Endothelial cell of umbilical vein (primary cell): Measurements from ENCODE around the gene MAPKAP1. TPM values are rescaled to one million over a fixed set of nuclear protein-coding genes. Genes with fewer than 3 reads are reported as not detected.
A peak's percentile ranks its signal among the peaks of the same experiment; 100 is the strongest.

Source experiments
- BruUV-seq: library from RNA; stranded (reverse); fragments of 400-500 nt; replicated peaks from 2 replicates; lab custom pipeline; 2021; lab: Mats Ljungman, UMichigan
- CTCF ChIA-PET: fragments of 300-600, 350-600 bp; sonication (Branson Sonifier 250); formaldehyde crosslinking; loops from one replicate; lab custom pipeline; 2021; ENCODE audit warnings: antibody characterized with exemption, inconsistent platforms; lab: Charles Lee
- POLR2A ChIA-PET: fragments of 300-600, 350-600 bp; sonication (Branson Sonifier 250); formaldehyde crosslinking; loops from one replicate; lab custom pipeline; 2021; ENCODE audit warnings: antibody characterized with exemption, inconsistent platforms; lab: Charles Lee
- DNase-seq: peaks from one replicate; pipeline ENCODE4 v3.0.0-alpha.2; 2011; ENCODE audit warnings: low read depth, low spot score
- FAIRE-seq: peaks from 2 replicates; lab custom pipeline; 2011; peaks lifted over from hg19 to GRCh38; lab: Jason Lieb, UNC
- H2AFZ ChIP-seq: 2 replicates; pipeline ENCODE4 v1.6.0; 2012; ENCODE audit warnings: low read depth, low read length, control low read depth, inconsistent platforms
- H3K27ac ChIP-seq: 2 replicates; pipeline ENCODE4 v1.5.1; 2011; ENCODE audit warnings: low read depth, mild to moderate bottlenecking, control low read depth, low read length, moderate library complexity; ENCODE audit not compliant: insufficient read depth
- H3K27me3 ChIP-seq, 2 experiments: 2 replicates each; pipeline versions ENCODE4 v1.6.0 to v1.6.1; 2011; ENCODE audit warnings: low read length in 2 of 2, mixed read lengths in 1 of 2; ENCODE audit not compliant: control insufficient read depth in 2 of 2, insufficient read depth in 2 of 2
- H3K36me3 ChIP-seq, 2 experiments: 2 replicates in 1 of 2; 3 replicates in 1 of 2; pipeline ENCODE4 v1.5.1; 2011; ENCODE audit warnings: low read length in 2 of 2, mild to moderate bottlenecking in 1 of 2, moderate library complexity in 1 of 2; ENCODE audit not compliant: control insufficient read depth in 2 of 2, insufficient read depth in 2 of 2; ENCODE audit errors: extremely low read depth in 1 of 2
- H3K4me1 ChIP-seq: 3 replicates; pipeline ENCODE4 v1.5.1; 2011; ENCODE audit warnings: mild to moderate bottlenecking, low read length; ENCODE audit not compliant: control insufficient read depth, insufficient read depth; ENCODE audit errors: extremely low read depth
- H3K4me2 ChIP-seq: 2 replicates; pipeline ENCODE4 v1.6.1; 2011; ENCODE audit warnings: low read length, control low read depth, mixed read lengths; ENCODE audit not compliant: insufficient read depth
- H3K4me3 ChIP-seq, 3 experiments: fragments of 200-600 bp in 1 of 3; sonication (generic), shearing (Covaris generic) in 1 of 3; replicated peaks in 1 of 3; 2 replicates each; pipeline ENCODE4 v1.5.1; 2011 to 2016; ENCODE audit warnings: control low read depth in 3 of 3, low read length in 3 of 3, mild to moderate bottlenecking in 2 of 3, inconsistent platforms in 1 of 3, low read depth in 1 of 3, moderate library complexity in 1 of 3; ENCODE audit not compliant: insufficient read depth in 1 of 3
- H3K79me2 ChIP-seq: 2 replicates; pipeline ENCODE4 v1.6.0; 2012; ENCODE audit warnings: low read length, inconsistent platforms; ENCODE audit not compliant: control insufficient read depth, insufficient read depth
- H3K9ac ChIP-seq: replicated peaks from 2 replicates; pipeline ENCODE3; 2011; ENCODE audit warnings: low read length, control low read depth; ENCODE audit not compliant: insufficient read depth; ENCODE audit errors: extremely low read depth
- H3K9me1 ChIP-seq: replicated peaks from 3 replicates; pipeline ENCODE4 v1.6.0; 2011; ENCODE audit warnings: mild to moderate bottlenecking, low read length; ENCODE audit not compliant: control insufficient read depth, insufficient read depth; ENCODE audit errors: extremely low read depth
- H3K9me3 ChIP-seq: replicated peaks from 2 replicates; pipeline ENCODE4 v1.5.1; 2012; ENCODE audit warnings: low read length, inconsistent platforms; ENCODE audit not compliant: control insufficient read depth, insufficient read depth
- H4K20me1 ChIP-seq: replicated peaks from 2 replicates; pipeline ENCODE3; 2011; ENCODE audit warnings: mild to moderate bottlenecking, low read length; ENCODE audit not compliant: control insufficient read depth, insufficient read depth; ENCODE audit errors: extremely low read depth
- CTCF ChIP-seq, 2 donors: IDR thresholded peaks; 1 replicate in 1 of 2; 2 replicates in 1 of 2; pipeline ENCODE4 v1.5.1; 2011; ENCODE audit warnings: low read length in 2 of 2, mild to moderate bottlenecking in 2 of 2, moderate library complexity in 2 of 2, control low read depth in 1 of 2, inconsistent platforms in 1 of 2, low read depth in 1 of 2; ENCODE audit not compliant: insufficient read depth in 1 of 2; ENCODE audit errors: extremely low read depth in 1 of 2
- EZH2 ChIP-seq: IDR thresholded peaks from 2 replicates; pipeline ENCODE4 v1.6.1; 2012; ENCODE audit warnings: borderline replicate concordance, low read depth, mild to moderate bottlenecking, moderate library complexity, low read length, inconsistent platforms; ENCODE audit not compliant: severe bottlenecking
- FOS ChIP-seq: IDR thresholded peaks from 2 replicates; pipeline ENCODE4 v1.6.1; 2011; ENCODE audit warnings: mild to moderate bottlenecking, low read length, moderate library complexity, borderline replicate concordance; ENCODE audit not compliant: insufficient read depth
- GATA2 ChIP-seq: IDR thresholded peaks from 2 replicates; pipeline ENCODE4 v1.7.0; 2011; ENCODE audit warnings: low read depth, mild to moderate bottlenecking, moderate library complexity, mixed read lengths, low read length; ENCODE audit not compliant: insufficient read length, insufficient read depth
- JUN ChIP-seq: IDR thresholded peaks from 2 replicates; pipeline ENCODE4 v1.6.1; 2011; ENCODE audit warnings: borderline replicate concordance, low read depth; ENCODE audit not compliant: insufficient read length, insufficient read depth
- MYC ChIP-seq: IDR thresholded peaks from one replicate; pipeline ENCODE4 v1.6.1; 2011; ENCODE audit warnings: mild to moderate bottlenecking, low read depth, low read length
- POLR2A ChIP-seq: IDR thresholded peaks from 2 replicates; pipeline ENCODE4 v1.6.1; 2012; ENCODE audit warnings: low read depth, mild to moderate bottlenecking, control low read depth, low read length
- POLR2AphosphoS5 ChIP-seq: IDR thresholded peaks from 2 replicates; pipeline ENCODE4 v1.6.1; 2012; ENCODE audit warnings: low read depth, mild to moderate bottlenecking, control low read depth, low read length, moderate library complexity; ENCODE audit not compliant: insufficient read depth
- dilution Hi-C: fragments of 300-500 bp; cut with MboI; formaldehyde crosslinking; loops from one replicate; pipeline ENCODE4 v1.15.0; 2019; ENCODE audit warnings: low sequenced_read_pairs; ENCODE audit not compliant: extremely low pct_ligation_motif_present
- intact Hi-C: fragments of 100-400 bp; cut with micrococcal nuclease; formaldehyde crosslinking; loops from one replicate; pipeline ENCODE4 v1.10.0; 2022
- polyA plus RNA-seq, 4 experiments: library from polyadenylated mRNA; depleted of rRNA in 3 of 4; stranded (reverse) in 3 of 4; unstranded in 1 of 4; fragments of >200 nt; gene quantifications; 2 replicates each; pipeline versions ENCODE4 v1.2.1 to v1.2.3, GENCODE V29; 2011 to 2012; ENCODE audit warnings: missing spikeins in 1 of 4
- total RNA-seq: library from RNA; stranded (reverse); gene quantifications from 2 replicates; pipeline ENCODE4 v1.2.3, GENCODE V29; 2021
- TF ChIP-seq, protein P1 (sequence below): IDR thresholded peaks from 2 replicates; pipeline ENCODE4 v1.6.1; 2011; ENCODE audit not compliant: insufficient read depth, insufficient read length

MAPKAP1 gene
- total and polyA plus RNA-seq, 2 donors (not counting 3 experiments of a cell fraction or from before 2014, with no cell fraction given), result 61.9 to 99.1 TPM

DNA sequence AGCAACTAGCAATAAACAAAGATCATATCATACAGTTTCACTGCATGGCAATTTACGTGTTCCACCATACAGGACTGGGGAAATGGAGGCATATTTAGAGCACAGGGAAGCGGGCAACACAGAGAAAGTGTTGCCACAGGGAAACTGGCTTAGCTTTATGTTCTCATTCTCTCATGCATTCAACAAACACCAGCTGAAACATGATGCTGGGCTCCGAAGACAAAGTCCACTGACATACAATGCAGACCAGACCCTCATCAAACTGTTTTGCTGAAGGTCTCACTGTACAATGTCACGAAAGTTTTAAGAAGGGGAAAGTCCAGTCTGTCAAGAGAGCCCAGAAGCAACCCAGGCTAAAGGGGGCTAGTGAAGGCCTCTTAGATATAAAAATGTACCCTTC is 115.1 kb downstream of the MAPKAP1 start:
- CTCF ChIA-PET, result no interaction called here
- Histone ChIP-seq H3K9ac (no peak overlapping the region), H3K4me1 (peaks cover 7% of the 10 kb centered on the region), H3K4me3 (no peak overlapping the region), H4K20me1 (no peaks in the 10 kb centered on the region), H3K9me3 (no peaks in the 10 kb centered on the region), H3K27ac (no peak overlapping the region), H3K27me3 (no peaks in the 10 kb centered on the region), H2AFZ (no peak overlapping the region), H3K36me3 (no peaks in the 10 kb centered on the region), H3K9me1 (no peaks in the 10 kb centered on the region), H3K4me2 (no peak overlapping the region), H3K79me2 (peaks cover 41% of the 10 kb centered on the region)
- BruUV-seq, result no TSS peak
- dilution Hi-C loops, result no loop called here
- POLR2A ChIA-PET, result no interaction called here
- intact Hi-C loops, result no loop called here
- TF ChIP-seq, protein P1, sequence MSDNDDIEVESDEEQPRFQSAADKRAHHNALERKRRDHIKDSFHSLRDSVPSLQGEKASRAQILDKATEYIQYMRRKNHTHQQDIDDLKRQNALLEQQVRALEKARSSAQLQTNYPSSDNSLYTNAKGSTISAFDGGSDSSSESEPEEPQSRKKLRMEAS, result no peak
- TF ChIP-seq JUN, result no peak
- no peak for TF ChIP-seq CTCF (IDR thresholded peaks at IDR 0.05; ENCODE audit: extremely low read depth in 1 of 2, insufficient read depth in 1 of 2, low read depth in 1 of 2, low read length in 2 of 2)
- no peak for TF ChIP-seq EZH2
- no peak for TF ChIP-seq MYC
- TF ChIP-seq POLR2A, result no peak
- TF ChIP-seq GATA2, result no peak
- TF ChIP-seq FOS, result no peak
- no peak for TF ChIP-seq POLR2AphosphoS5
- FAIRE-seq (peak; percentile 47), DNase-seq (no peak)
